Right atrium auricular region (tissue), 2 donors: ENCODE results near the gene NHSL1. TPM values are rescaled to one million over a fixed set of nuclear protein-coding genes. Genes with fewer than 3 reads are reported as not detected.
A peak's percentile ranks its signal among the peaks of the same experiment; 100 is the strongest.

Experiments used
- DNase-seq: peaks from one replicate; pipeline ENCODE4 v3.0.0-alpha.2; 2019; ENCODE audit warnings: low spot score
- H3K27ac ChIP-seq, 2 donors: fragments of 200-600 bp; sonication (generic); 1 replicate in 1 of 2; 2 replicates in 1 of 2; pipeline ENCODE4 v1.5.1; 2016 to 2019
- H3K27me3 ChIP-seq, 2 donors: fragments of 200-600 bp; sonication (generic); one replicate each; pipeline versions ENCODE4 v1.5.1 to v1.6.0; 2017 to 2019
- H3K36me3 ChIP-seq: fragments of 200-600 bp; sonication (generic); one replicate; pipeline ENCODE4 v1.5.1; 2016
- H3K4me1 ChIP-seq, 2 donors: fragments of 200-600 bp; sonication (generic); one replicate each; pipeline versions ENCODE4 v1.5.1 to v1.6.0; 2017 to 2019
- H3K4me3 ChIP-seq, 2 donors: fragments of 200-600 bp; sonication (generic); 1 replicate in 1 of 2; 2 replicates in 1 of 2; pipeline ENCODE4 v1.5.1; 2017 to 2019; ENCODE audit warnings: mild to moderate bottlenecking in 1 of 2, moderate library complexity in 1 of 2
- H3K9me3 ChIP-seq, 2 donors: fragments of 200-600 bp; sonication (generic); one replicate each; pipeline ENCODE4 v1.5.1; 2019
- microRNA-seq, 2 donors: library from miRNA; unstranded; fragments of <30 nt; microRNA quantifications; one replicate each; pipeline ENCODE4, GENCODE V29; 2016 to 2017; ENCODE audit warnings: borderline number of aligned reads in 2 of 2, borderline replicate concordance in 1 of 2
- total RNA-seq, 2 donors: library from RNA; depleted of rRNA; stranded (reverse); fragments of >200 nt; gene quantifications; one replicate each; pipeline ENCODE4 v1.1.0, GENCODE V29; 2016
- TF ChIP-seq, protein P1 (sequence below), 2 donors: fragments of 200-600 bp; sonication (generic); IDR thresholded peaks; one replicate each; pipeline ENCODE4 v1.5.1; 2019; ENCODE audit warnings: antibody characterized with exemption in 2 of 2

Gene NHSL1
- total RNA-seq, 2 donors from 2014 or later: 34.3 to 41.6 TPM

DNA sequence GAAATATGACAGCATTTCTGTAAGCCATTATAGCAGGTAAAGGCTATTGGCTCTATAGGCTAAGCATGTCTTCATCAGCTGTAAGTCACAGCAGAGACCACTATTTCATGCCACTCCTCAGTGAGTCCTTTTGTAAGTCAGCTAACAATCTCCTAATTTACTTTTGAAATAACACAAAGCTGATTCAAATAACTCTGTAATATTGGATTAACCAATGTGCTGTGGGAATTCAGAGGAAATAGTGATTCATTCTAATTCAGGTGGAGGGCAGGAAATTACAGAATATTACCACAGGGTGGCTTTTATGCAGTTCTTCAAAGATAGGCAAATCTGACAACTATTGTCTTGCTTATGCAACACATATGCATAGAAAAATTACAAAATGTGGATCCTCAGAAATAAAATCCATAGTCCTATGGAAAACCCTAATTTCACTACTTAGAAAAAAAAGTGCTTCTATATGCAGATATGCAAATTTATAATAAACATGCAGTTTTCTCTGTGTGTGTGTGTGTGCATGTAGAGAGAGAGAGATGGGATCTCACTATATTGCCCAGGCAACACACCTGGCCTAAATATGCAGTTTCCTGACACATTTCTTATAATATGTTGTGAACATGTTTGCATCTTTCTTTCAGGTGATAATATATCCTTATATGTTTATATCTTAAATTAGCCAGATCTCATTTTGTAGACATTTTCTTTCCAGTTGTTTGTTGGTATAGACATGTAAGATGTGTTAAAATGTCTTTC is 126.4 kb downstream of the NHSL1 start:
- TF ChIP-seq, protein P1, sequence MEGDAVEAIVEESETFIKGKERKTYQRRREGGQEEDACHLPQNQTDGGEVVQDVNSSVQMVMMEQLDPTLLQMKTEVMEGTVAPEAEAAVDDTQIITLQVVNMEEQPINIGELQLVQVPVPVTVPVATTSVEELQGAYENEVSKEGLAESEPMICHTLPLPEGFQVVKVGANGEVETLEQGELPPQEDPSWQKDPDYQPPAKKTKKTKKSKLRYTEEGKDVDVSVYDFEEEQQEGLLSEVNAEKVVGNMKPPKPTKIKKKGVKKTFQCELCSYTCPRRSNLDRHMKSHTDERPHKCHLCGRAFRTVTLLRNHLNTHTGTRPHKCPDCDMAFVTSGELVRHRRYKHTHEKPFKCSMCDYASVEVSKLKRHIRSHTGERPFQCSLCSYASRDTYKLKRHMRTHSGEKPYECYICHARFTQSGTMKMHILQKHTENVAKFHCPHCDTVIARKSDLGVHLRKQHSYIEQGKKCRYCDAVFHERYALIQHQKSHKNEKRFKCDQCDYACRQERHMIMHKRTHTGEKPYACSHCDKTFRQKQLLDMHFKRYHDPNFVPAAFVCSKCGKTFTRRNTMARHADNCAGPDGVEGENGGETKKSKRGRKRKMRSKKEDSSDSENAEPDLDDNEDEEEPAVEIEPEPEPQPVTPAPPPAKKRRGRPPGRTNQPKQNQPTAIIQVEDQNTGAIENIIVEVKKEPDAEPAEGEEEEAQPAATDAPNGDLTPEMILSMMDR (IDR thresholded peaks at IDR 0.05): peak in 1 of 2 donors; percentile 16
- Histone ChIP-seq H3K27me3 (no peaks in the 10 kb centered on the region), H3K36me3 (no peaks in the 10 kb centered on the region), H3K4me1 (no peaks in the 10 kb centered on the region), H3K9me3 (peaks cover 0 to 3% of the 10 kb centered on the region in 2 donors), H3K27ac (no peak overlapping the region), H3K4me3 (no peak overlapping the region)
- DNase-seq: no peak

Small RNA genes lying within 50 kb of the gene (microRNA-seq; reads per million reads assigned to microRNA genes)
- gene MIR3145: 4.2 to 7.8 reads per million in 2 donors

Other genes starting within 250 kb of the NHSL1 start
- gene SMIM28, start 121.6 kb downstream of the NHSL1 start, total RNA-seq: not detected
- 10 to 100 TPM; 41.0 to 49.2 TPM for gene HEBP2, start 95.3 kb downstream of the NHSL1 start, total RNA-seq